Measurements from ENCODE around the gene C13orf46. TPM values are rescaled to one million over a fixed set of nuclear protein-coding genes. Genes with fewer than 3 reads are reported as not detected.
"Not testable (repeated sequence)": the region's sequence is repeated elsewhere in the genome, so short reads cannot be mapped to it uniquely, and the experiment has no call there.

C13orf46 gene
- total RNA-seq, 2 donors from 2014 or later: 28.8 to 38.6 TPM

DNA sequence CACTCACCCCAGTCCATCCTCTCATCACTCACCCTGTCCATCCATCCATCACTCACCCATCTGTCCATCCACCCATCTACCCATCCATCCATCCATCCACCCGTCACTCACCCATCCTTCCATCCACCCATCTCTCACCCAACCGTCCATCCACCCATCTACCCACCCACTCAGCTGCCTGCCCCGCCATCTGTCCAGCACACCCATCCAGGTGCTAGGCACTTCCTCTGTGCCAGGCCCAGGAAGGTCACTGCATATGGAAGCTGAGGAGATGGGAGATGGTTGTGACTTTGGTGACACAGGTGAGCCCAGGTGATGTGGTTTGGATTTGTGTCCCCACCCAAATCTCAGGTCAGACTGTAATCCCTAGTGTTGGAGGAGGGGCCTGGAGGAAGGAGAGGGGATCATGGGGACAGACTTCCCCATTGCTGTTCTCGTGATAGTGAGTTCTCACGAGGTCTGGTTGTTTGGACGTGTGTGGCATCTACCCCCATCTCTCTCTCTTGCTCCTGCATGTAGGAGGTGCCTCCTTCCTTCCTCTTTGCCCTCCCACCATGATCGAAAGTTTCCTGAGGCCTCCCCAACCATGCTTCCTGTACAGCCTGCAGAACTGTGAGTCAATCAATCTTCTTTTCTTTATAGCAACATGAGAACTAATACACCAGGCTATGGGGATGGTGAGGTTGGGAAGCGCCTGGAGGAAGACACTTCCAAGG lies 15.9 kb upstream of the C13orf46 start:
- peak in 1 of 4 donors; percentile 10 for DNase-seq
- intact Hi-C loops (cut with DNase I): no loop called here
- H3K27me3 ChIP-seq: no peaks in the 10 kb centered on the region
- TF ChIP-seq, protein P1, sequence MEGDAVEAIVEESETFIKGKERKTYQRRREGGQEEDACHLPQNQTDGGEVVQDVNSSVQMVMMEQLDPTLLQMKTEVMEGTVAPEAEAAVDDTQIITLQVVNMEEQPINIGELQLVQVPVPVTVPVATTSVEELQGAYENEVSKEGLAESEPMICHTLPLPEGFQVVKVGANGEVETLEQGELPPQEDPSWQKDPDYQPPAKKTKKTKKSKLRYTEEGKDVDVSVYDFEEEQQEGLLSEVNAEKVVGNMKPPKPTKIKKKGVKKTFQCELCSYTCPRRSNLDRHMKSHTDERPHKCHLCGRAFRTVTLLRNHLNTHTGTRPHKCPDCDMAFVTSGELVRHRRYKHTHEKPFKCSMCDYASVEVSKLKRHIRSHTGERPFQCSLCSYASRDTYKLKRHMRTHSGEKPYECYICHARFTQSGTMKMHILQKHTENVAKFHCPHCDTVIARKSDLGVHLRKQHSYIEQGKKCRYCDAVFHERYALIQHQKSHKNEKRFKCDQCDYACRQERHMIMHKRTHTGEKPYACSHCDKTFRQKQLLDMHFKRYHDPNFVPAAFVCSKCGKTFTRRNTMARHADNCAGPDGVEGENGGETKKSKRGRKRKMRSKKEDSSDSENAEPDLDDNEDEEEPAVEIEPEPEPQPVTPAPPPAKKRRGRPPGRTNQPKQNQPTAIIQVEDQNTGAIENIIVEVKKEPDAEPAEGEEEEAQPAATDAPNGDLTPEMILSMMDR (IDR thresholded peaks at IDR 0.05): no peak
- TF ChIP-seq POLR2A (IDR thresholded peaks at IDR 0.05): no peak
- no peak overlapping the region for H3K27ac ChIP-seq
- H3K4me1 ChIP-seq: no peaks in the 10 kb centered on the region
- WGBS, 2 donors: 87 to 99% methylated on average over 8 of the region's 8 CpGs
- ATAC-seq: no peak
- H3K4me3 ChIP-seq: no peak overlapping the region
- peaks cover 0 to 2% of the 10 kb centered on the region in 2 donors for H3K36me3 ChIP-seq (replicated peaks in 1 of 2; ENCODE audit: insufficient read depth in 1 of 2, low read depth in 2 of 2)
- no peaks in the 10 kb centered on the region for H3K9me3 ChIP-seq

- ATAC-seq; intact Hi-C loops (cut with DNase I); H3K27me3 ChIP-seq; H3K27ac ChIP-seq; DNase-seq; H3K4me3 ChIP-seq; H3K9me3 ChIP-seq; H3K4me1 ChIP-seq; H3K36me3 ChIP-seq (replicated peaks in 1 of 2; ENCODE audit: insufficient read depth in 1 of 2, low read depth in 2 of 2): not testable (repeated sequence)
- WGBS, 2 donors: 93 to 97% methylated on average over 6 of the region's 6 CpGs
Observed at GRCh38 chr13:113988859-113989258, 15.0 kb upstream of the C13orf46 start.

- H3K27ac ChIP-seq: peak overlapping the region in 1 of 4 donors; percentile 65
- intact Hi-C loops (cut with DNase I): no loop called here
Observed at GRCh38 chr13:113982296-113982661, 8.4 kb upstream of the C13orf46 start.

DNA sequence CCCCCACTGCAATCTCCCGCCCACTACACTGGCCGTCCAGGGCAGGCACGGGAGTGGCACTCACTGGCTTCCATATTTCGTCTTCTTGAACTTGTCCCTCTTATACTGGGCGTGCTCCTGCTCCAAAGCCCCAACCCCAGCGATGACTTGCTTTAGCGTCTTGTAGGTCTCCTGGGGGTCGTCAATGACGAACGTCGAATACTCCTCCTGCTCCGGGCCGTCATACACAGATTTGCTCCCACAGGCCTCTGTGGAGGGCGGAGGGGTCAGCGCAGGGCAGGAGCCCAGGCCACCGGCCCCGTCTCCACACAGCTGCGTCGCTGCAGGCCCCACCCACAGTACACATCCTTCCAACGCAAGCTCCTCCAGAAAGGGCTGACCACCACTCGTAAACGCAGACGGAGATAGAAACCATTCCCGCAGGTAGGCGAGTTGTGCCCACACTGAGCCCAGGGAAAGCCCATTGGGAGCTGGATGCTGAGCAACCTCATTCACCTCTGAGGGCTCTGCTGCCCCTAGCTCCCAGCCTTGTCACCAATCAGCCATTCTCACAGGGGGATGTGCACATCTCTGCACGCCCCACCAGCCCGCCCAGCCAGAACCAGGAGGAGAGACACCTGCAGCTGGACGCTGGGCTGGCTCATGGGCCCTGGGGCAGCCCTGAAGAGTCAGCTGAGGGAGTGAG lies 7.9 kb upstream of the C13orf46 start:
- ATAC-seq (no peak), DNase-seq (no peak)
- Histone ChIP-seq H3K27ac (peak overlapping the region; percentile 44 to 65 (median 55)), H3K4me1 (peaks cover 12% of the 10 kb centered on the region), H3K4me3 (no peak overlapping the region), H3K36me3 (replicated peaks in 1 of 2; ENCODE audit: insufficient read depth in 1 of 2, low read depth in 2 of 2) (no peaks in the 10 kb centered on the region), H3K9me3 (no peaks in the 10 kb centered on the region), H3K27me3 (no peaks in the 10 kb centered on the region)
- TF ChIP-seq POLR2A (IDR thresholded peaks at IDR 0.05): no peak
- TF ChIP-seq, protein P1 (IDR thresholded peaks at IDR 0.05): no peak
- intact Hi-C loops (cut with DNase I): no loop called here
- 87 to 89% methylated on average over 25 to 27 of the region's 28 CpGs for WGBS, 2 donors

More at GRCh38 chr13:113982296-113982661, 8.4 kb upstream of the C13orf46 start:
- Histone ChIP-seq H3K4me1 (peaks cover 12% of the 10 kb centered on the region), H3K27me3 (no peaks in the 10 kb centered on the region), H3K9me3 (no peaks in the 10 kb centered on the region), H3K36me3 (replicated peaks in 1 of 2; ENCODE audit: insufficient read depth in 1 of 2, low read depth in 2 of 2) (no peaks in the 10 kb centered on the region), H3K4me3 (no peak overlapping the region)
- TF ChIP-seq, protein P1 (IDR thresholded peaks at IDR 0.05): no peak
- TF ChIP-seq POLR2A (IDR thresholded peaks at IDR 0.05): no peak
- ATAC-seq (no peak), DNase-seq (no peak)
- 93 to 94% methylated on average over 13 of the region's 15 CpGs for WGBS, 2 donors

DNA sequence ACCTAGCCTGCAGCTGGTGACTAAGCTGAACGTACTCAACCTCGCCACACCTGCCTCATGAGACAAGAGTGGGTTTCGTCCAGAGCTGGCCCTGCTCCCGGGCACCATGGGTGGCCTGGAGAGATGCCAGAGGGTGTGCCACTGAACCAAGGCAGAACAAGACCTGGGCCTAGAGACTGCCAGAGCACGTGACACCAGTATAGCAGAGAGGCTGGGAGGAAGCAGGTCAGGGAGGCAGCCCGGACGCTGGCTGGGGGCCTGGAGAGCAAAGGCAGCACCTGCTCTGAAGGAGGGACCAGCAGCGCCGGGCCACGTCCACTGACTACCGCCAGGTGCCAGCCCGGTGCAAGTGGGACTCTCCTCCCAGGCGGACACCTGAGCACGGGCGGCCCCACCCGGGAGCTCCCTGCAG lies 7.3 kb upstream of the C13orf46 start:
- peak; percentile 79 to 94 (median 89) for DNase-seq
- Histone ChIP-seq H3K27me3 (no peaks in the 10 kb centered on the region), H3K36me3 (replicated peaks in 1 of 2; ENCODE audit: insufficient read depth in 1 of 2, low read depth in 2 of 2) (no peaks in the 10 kb centered on the region), H3K4me1 (peaks cover 17% of the 10 kb centered on the region), H3K27ac (peak overlapping the region; percentile 46 to 65 (median 64)), H3K4me3 (no peak overlapping the region), H3K9me3 (no peaks in the 10 kb centered on the region)
- ATAC-seq: peak; percentile 89
- peak in 2 of 3 donors; percentile 23 to 35 for TF ChIP-seq POLR2A (IDR thresholded peaks at IDR 0.05)
- TF ChIP-seq, protein P1 (IDR thresholded peaks at IDR 0.05): peak in 5 of 7 experiments; percentile 10 to 43 (median 31)
- intact Hi-C loops (cut with DNase I): no loop called here
- 52 to 80% methylated on average over 8 to 13 of the region's 16 CpGs for WGBS, 2 donors

Measured in body of pancreas (tissue), 4 donors.